Medulla oblongata (tissue), 1 donor: ENCODE results near the gene OR7G3.

Experiments
- DNase-seq: peaks from one replicate; pipeline ENCODE4 v3.0.0-alpha.2; 2015; ENCODE audit errors: extremely low spot score

The OR7G3 gene

GRCh38 chr19:9107375-9107774 is 19.4 kb downstream of the OR7G3 start, which contains the start of gene OR7G2:
OR7G2 (minus strand) TSS chr19:9107475; CDS start chr19:9103243, 4,232 bp downstream.
- DNase-seq: no peak

- DNase-seq: no peak
These were observed 40.0 kb downstream of the OR7G3 start, which contains the start of gene OR1M1 for GRCh38 chr19:9086761-9087160. OR1M1 (plus strand) TSS chr19:9087061; CDS start chr19:9093245, 6,184 bp downstream.

- no peak for DNase-seq
These were observed 48.1 kb downstream of the OR7G3 start for GRCh38 chr19:9078651-9079050.

- no peak for DNase-seq
These were observed 49.8 kb downstream of the OR7G3 start for GRCh38 chr19:9076901-9077300.
